Measurements from ENCODE around the gene DDAH1.

DNA sequence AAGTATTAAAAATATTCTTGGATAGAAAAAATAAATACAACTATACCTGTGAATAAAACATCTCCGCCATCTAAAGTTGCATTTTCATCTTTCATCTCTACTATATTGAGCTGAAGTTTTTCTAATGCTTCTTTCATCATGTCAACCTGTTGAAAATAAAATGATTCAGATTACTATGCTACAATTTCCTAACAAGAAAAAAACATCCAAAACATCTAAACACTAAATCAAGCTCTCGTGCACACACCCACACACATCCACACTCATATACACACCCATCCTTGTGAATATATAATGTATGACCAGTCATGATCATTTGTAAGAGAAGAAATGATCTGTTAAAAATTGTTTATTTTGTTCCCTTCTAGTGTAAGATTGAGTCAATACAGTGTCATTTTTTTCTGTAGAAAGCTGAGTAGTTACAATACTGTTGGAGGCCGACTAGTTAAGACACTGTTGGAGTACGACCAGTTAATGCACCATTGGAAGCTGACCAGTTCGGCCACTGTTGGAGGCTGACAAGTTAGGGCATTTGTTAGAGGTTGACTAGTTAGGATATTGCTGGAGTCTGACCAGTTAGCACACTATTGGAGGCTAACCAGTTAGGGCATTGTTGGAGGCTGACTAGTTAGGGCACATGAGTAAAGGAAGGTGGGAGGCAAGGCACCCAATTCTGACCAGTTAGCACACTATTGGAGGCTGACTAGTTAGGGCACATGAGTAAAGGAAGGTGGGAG lies 106.1 kb downstream of the DDAH1 start:
- TF ChIP-seq PAX5 (IDR thresholded peaks at IDR 0.05; ENCODE audit: insufficient read depth, low read length, severe bottlenecking): no peak
- TF ChIP-seq POLR2AphosphoS5 (IDR thresholded peaks at IDR 0.05; ENCODE audit: low read depth, low read length): no peak
- no peak for TF ChIP-seq POLR2A (IDR thresholded peaks at IDR 0.05; ENCODE audit: low read depth, low read length)
- TF ChIP-seq TAF1 (IDR thresholded peaks at IDR 0.05; ENCODE audit: low read depth, low read length): no peak
- TF ChIP-seq SPI1 (IDR thresholded peaks at IDR 0.05; ENCODE audit: low read depth, low read length): no peak

Measured in GM12891 (cell line).